Measurements from ENCODE around the gene ADAMTS17.
"Not testable (repeated sequence)": the region's sequence is repeated elsewhere in the genome, so short reads cannot be mapped to it uniquely, and the experiment has no call there.

ADAMTS17 gene

DNA sequence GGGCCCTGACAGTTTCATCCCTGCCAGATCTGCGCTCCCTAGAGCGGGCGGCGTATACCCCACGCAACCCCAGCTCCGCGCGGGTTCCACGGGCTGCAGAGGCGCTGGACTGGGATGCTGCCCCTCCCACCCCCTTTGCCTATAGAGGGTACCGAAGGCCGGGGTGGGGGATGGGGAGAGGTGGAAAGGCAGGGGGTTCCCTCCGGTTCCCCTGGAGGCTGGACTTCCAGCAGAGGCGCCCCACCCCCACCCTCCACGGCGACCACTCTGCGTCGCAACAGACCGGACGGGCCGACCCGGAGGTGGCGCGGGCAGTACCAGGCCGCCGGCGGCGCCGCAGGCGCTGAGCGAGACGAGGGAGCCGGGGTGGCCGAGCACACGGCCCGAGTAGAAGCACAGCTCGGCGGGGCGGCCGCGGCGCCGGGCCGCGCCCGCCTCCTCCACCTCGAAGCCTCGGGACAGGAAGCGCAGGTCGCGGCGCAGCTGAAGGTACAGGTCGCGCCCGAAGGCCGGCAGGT, 995 bp downstream of the ADAMTS17 start:
- H3K4me3 ChIP-seq (ENCODE audit: low read depth, low read length) = no peak overlapping the region

DNA sequence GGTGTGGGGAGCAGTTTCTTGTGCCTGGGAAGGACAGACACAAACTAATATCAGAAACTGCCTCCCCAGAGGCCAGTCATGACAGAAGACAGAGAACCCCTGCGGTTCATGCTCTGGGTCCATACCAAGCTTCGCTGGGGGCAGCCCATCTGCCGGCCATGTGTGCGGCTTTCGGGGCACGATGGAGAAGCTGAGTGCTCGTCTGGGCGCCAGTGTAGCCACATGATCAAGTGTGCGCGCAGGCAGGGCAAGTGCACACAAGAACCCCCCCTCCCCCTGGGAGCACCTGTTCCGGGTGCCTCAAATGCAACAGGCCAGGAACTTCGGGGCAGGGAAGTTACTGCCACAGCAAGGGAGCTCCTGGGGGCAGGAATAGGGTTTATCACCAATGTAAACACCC, 1.8 kb downstream of the ADAMTS17 start:
- no peak overlapping the region for H3K4me3 ChIP-seq (ENCODE audit: low read depth, low read length)
- no peak for DNase-seq (ENCODE audit: low read depth)

More for the DNA sequence above, 995 bp downstream of the ADAMTS17 start:
- DNase-seq (ENCODE audit: low read depth) = no peak

DNA sequence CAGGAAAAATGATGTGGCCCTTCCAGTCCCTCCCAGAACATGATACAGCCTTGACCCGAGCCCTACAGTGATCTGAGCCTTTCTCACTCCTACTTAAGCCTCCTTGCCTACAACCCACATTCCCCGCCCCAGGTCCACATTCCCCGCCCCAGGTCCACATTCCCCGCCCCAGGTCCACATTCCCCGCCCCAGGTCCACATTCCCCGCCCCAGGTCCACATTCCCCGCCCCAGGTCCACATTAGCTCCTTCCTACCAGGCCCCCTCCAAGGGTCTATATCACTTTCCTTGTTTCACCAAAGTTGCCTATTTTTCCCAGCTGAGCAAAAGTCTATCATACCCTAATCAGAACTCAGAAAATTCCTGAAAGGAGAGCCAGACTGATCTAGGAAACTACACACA, 2.3 kb downstream of the ADAMTS17 start:
- not testable (repeated sequence) for DNase-seq (ENCODE audit: low read depth); H3K4me3 ChIP-seq (ENCODE audit: low read depth, low read length)

DNA sequence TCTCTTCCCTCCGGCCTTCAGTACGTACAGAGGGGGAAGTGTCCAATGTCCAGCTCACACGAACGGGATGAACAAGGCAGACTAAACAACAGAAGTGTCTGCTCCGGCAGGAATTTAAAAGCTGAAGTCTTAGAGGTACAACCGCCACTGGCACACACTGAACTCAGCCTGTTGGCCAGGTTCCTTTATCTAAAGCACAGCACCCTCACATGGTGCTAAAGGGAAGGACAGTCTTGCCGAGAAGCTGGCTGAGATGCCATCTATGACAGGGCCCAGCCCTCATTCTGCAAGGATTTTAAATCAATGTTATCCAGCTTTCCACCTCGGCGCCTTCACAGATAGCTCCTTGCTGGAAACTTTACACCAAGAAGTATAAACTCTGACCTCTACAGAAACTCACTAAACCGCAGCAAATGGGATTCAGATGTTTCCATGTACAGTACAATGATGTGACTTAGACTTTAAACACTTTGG, 2.8 kb downstream of the ADAMTS17 start:
- H3K4me3 ChIP-seq (ENCODE audit: low read depth, low read length) = no peak overlapping the region
- no peak for DNase-seq (ENCODE audit: low read depth)

DNA sequence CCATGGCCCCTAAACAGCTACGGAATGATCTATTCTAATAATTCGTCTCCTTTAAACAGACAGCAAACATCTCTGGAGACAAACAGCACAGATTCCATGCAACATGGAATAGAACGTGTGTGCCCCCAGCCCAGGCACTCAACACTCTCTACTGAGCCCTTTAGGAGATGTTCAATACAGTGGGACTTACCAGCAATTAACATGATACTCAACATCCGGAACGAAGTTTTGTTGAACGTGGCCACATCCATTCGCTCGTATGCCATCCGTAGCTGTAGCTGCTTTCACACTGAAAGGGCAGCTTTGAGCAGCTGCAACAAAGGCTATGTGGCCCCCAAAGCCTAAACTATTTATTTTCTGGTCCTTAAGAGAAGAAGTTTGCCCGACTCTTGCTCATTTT, 3.5 kb downstream of the ADAMTS17 start:
- DNase-seq (ENCODE audit: low read depth) = no peak
- H3K4me3 ChIP-seq (ENCODE audit: low read depth, low read length) = no peak overlapping the region

DNA sequence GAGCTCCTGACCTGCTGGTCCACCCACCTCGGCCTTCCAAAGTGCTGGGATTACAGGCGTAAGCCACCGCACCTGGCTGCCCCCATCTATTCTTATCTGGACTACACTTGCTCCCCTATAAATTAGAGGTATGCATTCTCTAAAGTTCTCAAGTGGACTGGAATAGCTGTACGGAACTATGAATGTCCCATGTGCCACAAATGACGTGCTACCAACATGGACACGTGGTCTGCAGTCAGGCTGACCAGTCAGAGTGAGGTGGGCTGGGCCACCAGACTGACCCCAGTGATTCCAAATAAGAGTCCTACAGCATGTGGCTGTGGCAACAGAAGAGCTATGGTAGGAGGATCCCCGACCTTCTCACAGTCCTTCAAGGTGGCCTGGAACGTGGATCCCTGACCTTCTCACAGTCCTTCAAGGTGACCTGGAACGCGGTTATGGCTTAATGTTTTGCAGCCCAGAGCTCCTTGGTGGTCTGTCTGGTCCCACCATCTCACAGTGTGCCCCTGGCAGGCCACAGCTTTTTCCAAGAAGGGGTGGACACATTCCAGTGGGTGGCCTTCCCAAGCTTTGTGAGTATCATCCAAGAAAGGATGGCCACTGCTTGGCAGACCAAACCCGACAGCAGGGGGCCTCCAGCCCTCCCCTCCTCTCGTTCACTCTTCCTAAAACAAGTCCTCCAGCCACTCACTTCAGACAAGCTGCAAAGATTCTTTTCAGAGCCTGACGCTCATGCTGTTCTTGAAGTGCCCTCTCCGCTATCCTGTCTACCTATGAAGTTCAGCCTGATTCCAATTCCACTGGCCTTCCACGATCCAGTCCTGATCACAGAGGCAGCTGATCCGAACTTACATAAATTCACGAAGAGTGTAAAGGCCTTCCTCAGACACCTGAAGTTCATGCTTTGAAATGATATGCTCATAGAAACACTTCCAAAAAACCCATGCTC, 4.4 kb downstream of the ADAMTS17 start:
- DNase-seq (ENCODE audit: low read depth) = no peak
- no peak overlapping the region for H3K4me3 ChIP-seq (ENCODE audit: low read depth, low read length)

DNA sequence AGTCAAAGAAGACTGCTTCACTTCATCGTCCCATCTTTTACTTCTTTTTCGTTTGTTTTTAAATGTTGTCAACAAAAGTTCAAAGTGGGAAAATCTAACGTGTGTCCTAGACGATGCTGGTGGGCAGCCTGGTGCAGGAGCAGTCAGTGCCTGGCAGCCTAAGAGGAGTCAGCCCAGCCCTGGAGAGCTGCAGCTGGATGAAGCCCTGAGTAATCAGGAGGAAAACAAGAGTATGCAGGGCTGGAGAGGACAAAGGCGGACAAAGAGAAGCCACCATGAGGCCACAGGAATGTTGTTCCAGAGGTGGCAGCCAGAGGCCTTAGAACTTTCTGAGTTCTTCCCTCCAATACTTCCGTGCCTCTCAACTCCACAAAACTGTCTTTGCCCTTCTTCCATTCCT, 5.7 kb downstream of the ADAMTS17 start:
- no peak overlapping the region for H3K4me3 ChIP-seq (ENCODE audit: low read depth, low read length)
- DNase-seq (ENCODE audit: low read depth) = no peak

DNA sequence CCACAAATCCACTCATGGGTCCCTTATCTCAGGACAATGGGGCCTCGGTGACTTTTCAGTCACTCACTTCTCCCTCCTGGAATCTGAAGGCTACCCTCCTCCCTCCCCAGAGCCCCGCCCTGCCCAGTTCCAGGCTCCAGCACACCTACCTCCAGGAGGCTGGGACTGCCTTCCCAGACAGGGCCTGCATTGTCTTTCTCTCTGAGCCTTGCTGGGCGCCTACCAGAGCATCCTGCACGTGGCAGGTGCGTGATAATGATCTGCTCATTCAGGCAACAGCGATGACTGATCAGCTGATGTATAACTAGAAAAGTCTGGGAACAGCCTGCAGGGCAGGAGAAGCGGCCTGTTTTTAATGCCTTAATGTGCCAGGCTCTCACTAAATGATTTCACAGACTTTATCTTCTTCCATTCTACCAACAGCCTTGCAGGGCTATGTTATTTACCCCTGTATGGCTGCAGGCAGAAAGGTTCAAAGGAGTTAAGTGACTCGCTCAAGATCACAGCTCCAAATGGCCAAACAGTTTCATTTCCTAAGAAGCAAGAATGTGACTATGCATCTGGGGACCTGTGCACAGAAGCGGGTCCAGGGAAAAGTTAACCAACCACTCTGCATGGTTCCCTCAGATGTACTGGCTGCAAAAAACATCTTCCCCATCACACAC, 6.3 kb downstream of the ADAMTS17 start:
- no peak overlapping the region for H3K4me3 ChIP-seq (ENCODE audit: low read depth, low read length)

DNA sequence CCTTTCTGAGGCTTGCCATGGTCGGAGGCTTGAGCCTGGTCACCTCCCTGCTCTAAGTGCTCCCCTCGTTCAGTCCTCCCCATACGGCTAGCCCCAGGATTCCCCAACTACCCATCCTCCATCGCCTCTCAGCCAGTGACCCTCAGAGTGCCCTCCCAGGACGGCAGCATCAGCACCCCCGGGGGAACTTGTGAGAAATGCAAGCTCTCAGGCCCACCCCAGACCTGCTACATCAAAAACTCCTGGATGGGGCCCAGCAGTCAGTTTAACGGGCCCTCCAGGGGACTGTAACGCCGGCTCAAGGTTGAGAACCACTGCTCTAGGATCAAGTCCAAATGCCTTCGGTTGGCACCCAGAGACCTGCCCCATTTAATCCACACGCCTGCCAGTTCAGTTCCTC, 6.9 kb downstream of the ADAMTS17 start:
- H3K4me3 ChIP-seq (ENCODE audit: low read depth, low read length) = no peak overlapping the region
- DNase-seq (ENCODE audit: low read depth) = no peak

More for the DNA sequence above, 6.3 kb downstream of the ADAMTS17 start:
- DNase-seq (ENCODE audit: low read depth) = no peak

DNA sequence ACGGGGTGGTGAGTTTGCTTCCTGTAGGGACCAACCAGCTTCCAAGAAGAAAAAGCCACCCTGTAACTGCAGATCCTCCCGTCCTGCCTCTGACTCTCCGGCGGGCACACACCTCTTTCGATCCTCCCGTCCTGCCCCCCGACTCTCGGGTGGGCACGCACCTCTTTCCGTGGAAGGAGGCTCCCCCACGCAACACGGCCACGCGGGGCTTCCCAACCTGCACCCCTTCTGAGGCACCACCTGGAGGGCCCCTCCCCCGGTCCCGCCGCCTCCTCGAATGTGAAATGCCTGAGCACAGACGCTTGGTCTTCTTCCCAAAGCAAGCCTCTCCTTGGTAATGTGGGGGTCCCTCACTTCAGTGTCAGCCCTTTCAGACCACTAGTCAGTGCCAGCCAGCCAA, 7.3 kb downstream of the ADAMTS17 start:
- DNase-seq (ENCODE audit: low read depth) = no peak
- no peak overlapping the region for H3K4me3 ChIP-seq (ENCODE audit: low read depth, low read length)

DNA sequence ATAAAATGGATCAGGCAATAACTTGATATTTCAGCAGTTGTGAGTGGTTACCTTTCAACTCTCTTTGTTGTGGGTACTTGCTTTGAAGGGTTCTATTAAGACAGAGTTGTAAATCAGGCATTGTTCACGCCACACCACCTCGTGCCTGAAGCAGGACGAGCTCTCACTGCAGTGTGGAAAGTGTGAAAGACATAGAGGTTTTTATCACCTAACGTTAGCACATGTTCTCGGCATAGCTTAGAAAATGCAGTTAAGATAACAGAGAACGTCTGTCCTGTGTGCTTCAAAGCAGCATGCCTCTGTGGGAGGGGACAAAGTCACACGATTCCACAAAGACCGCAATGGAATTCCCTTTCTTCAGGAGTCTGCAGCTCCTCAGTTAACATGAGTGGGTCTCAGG, 7.8 kb downstream of the ADAMTS17 start:
- H3K4me3 ChIP-seq (ENCODE audit: low read depth, low read length) = no peak overlapping the region
- DNase-seq (ENCODE audit: low read depth) = no peak

DNA sequence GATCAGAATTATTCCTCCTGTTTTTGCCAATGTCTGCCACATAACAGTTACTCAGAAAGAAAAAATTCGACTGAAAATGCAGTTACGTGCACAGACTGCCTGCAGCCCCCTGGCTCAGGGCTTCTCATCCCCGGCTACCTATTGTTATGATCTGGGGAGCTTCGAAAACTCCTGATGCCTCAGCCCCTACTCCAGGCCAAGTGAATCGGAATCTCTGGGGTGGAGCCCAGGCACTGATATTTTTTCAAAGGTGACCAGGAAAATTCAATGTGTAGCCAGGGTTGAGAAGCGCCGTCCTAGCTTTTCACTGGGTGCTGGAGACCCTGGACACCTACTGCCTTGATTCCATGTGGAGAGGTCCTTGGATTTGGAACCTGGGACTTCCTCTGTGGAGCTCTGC, 8.5 kb downstream of the ADAMTS17 start:
- no peak overlapping the region for H3K4me3 ChIP-seq (ENCODE audit: low read depth, low read length)
- no peak for DNase-seq (ENCODE audit: low read depth)

DNA sequence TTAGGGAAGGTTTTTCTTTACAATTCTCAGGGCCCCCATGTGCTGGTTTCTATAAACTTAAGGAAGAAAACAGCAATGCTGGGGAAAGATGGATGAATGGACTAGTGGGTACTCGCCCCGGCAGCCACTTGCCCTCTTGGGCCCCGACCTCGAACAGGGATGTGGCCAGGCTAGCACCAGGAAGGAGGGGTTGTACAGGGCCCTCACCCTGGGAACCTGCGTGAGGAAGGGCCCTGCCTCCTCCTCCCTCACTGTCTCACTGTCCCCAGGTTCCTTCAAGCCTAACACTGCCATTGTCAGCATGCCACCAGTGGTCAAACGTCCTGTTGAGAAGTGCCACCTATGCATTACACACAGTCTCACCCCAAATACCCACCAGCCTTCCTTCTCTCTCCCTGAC, 9.1 kb downstream of the ADAMTS17 start:
- DNase-seq (ENCODE audit: low read depth) = no peak
- H3K4me3 ChIP-seq (ENCODE audit: low read depth, low read length) = no peak overlapping the region

DNA sequence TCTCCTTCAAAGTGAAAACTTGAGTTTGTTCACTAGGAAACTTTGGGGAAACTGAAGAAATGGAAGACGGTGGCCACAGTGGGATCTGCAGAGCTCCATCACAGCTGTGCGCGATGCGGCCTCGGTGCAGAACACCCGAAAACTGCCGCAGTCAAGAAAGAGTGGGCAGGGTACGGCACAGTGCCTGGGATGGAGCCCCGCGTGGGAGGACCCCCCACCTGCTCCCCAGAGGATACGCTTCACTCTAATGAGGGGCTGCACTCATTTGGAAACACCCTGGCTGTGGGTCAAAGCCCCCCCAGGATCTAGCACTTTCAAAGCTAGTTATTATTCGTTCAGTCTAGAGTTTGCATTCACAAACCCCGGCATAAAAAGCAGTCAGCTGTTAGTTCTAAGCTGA, 9.5 kb downstream of the ADAMTS17 start:
- no peak for DNase-seq (ENCODE audit: low read depth)
- no peak overlapping the region for H3K4me3 ChIP-seq (ENCODE audit: low read depth, low read length)

DNA sequence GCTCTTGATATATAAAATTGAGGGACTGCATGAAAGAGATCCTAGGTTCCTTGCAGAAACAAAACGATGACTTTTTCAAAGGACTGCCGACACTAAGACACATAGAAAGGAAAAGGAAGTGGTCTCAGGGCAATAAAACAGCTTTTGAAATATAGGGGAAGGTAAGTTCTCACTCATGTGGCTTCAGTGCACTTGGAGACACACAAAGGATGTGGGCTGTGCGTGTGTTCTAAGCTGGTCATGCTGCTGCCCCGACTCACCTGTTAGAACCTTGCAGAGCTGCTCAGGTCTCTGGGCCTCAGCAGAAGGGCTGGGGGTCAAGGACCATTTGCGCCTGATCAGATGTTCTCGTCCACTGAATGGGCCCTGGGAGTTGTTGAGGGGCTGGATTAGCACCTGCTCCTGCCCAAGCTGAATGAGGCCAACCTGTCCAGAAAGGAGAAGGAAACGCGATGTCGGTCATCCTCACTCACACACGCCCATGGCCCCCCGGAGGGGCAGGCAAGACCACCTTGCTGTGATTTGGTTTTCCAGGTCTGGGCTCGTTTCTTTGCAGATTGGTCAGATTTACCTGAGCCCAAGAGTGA, 11.1 kb downstream of the ADAMTS17 start:
- DNase-seq (ENCODE audit: low read depth) = no peak

DNA sequence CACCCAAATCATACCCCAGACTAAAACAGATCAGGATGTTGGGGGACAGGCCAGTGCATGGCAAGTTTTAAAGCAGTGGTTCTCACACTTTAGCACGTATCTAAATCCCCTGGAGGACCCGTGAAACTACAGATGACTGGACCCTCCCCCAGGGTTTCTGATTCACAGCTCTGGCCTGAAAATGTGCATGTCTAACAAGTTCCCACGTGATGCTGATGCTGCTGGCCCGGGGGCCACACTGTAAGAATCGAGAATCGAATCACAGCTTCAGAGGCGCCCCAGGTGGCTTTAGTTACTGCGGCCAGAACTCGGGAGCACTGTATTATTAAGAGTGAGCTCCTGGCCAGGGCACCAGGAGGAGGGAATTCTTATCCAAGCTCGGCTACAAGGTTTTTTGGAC, 11.6 kb downstream of the ADAMTS17 start:
- no peak overlapping the region for H3K4me3 ChIP-seq (ENCODE audit: low read depth, low read length)
- no peak for DNase-seq (ENCODE audit: low read depth)

More for the DNA sequence above, 11.1 kb downstream of the ADAMTS17 start:
- H3K4me3 ChIP-seq (ENCODE audit: low read depth, low read length) = no peak overlapping the region

DNA sequence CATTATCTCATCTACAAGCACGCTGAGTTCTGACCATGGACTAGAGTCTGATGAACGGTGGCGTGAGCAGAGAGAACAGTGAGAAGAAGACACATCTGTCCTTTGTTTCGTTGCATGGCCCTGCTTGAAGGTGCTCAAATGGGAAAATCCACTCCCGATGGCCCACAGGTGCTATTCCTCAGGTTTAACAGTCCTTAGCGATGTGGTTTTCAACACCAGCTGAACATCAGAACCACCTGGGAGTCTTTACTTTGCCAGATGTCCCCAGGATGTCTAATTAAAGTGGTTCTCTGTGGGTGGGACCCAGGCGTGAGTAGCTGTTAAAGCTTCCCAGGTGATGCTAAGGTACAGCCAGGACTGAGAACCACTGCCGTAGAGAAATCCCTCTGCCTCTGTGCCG, 13.0 kb downstream of the ADAMTS17 start:
- DNase-seq (ENCODE audit: low read depth) = no peak
- no peak overlapping the region for H3K4me3 ChIP-seq (ENCODE audit: low read depth, low read length)

DNA sequence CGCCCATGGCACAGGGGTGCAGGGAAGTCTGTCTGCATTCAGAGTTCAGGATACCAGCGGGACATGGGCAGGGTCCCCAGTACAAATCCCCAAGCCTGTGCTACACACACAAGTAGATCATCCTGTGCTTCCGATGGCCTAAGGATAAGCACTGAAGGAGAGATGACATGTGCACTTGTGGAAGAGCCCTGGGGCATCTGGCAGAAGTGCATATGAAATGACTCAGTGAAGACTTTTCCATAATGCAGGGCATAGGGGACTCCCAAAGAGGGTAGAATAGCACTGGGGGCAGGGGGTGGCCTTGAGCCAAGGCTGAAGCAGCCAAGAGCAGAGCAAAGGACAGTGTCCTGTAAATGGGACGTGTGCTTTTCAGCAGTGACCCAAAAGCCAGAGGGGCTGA, 22.9 kb downstream of the ADAMTS17 start:
- no peak overlapping the region for H3K4me3 ChIP-seq (ENCODE audit: low read depth, low read length)
- DNase-seq (ENCODE audit: low read depth) = no peak

DNA sequence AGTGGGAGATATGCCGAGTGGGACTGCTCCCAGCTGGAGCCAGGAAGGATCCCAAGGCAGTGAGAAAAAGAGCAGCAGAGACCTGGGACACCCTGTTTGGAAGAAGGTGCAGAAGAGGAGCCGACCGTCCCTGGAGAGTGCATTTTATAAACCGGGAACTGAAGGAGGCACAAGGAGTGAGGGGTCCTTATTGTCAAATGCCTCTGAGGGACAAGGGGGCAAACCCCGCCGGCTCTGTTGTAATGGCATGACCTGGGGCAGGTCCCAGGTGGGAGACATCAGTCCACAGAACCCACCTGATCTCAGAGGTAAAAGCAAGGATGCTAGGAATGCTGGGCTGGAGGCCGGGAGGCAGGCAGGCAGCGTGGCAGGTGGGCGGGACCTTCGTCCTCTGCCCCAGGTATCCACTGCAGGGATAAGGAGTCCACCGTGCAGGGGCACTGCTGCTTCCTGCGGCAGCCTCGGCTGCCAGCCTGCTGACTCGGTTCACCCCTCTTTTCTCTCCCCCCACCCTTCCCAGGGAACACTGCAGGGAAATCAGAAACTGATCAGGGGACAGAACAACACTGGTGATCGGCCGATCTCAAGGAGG, 26.9 kb downstream of the ADAMTS17 start:
- H3K4me3 ChIP-seq (ENCODE audit: low read depth, low read length) = no peak overlapping the region
- DNase-seq (ENCODE audit: low read depth) = no peak

Data from skeletal muscle cell (primary cell).